Measurements from ENCODE around the gene B9D2.
"Not testable (repeated sequence)": the region's sequence is repeated elsewhere in the genome, so short reads cannot be mapped to it uniquely, and the experiment has no call there.

Gene B9D2

GRCh38 chr19:41353466-41354342 lies 10.2 kb downstream of the B9D2 start, which contains the start of gene TGFB1:
TGFB1 (minus strand) TSS chr19:41353922; CDS start chr19:41353044, 878 bp downstream.
- no peak for FAIRE-seq

GRCh38 chr19:41352609-41353465 lies 11.1 kb downstream of the B9D2 start:
- FAIRE-seq = no peak

- FAIRE-seq = no peak
Observed at GRCh38 chr19:41352279-41352608, 11.7 kb downstream of the B9D2 start.

GRCh38 chr19:41351339-41352245 lies 12.4 kb downstream of the B9D2 start:
- FAIRE-seq = no peak

GRCh38 chr19:41350735-41351338 lies 13.1 kb downstream of the B9D2 start:
- FAIRE-seq = no peak

GRCh38 chr19:41346916-41347315 lies 17.0 kb downstream of the B9D2 start:
- not testable (repeated sequence) for FAIRE-seq

GRCh38 chr19:41344162-41344561 lies 19.8 kb downstream of the B9D2 start:
- no peak for FAIRE-seq

GRCh38 chr19:41341669-41342490 lies 22.1 kb downstream of the B9D2 start:
- FAIRE-seq = no peak

- FAIRE-seq = no peak
Observed at GRCh38 chr19:41339936-41340335, 24.0 kb downstream of the B9D2 start.

GRCh38 chr19:41335467-41335866 lies 28.5 kb downstream of the B9D2 start:
- no peak for FAIRE-seq

- FAIRE-seq = no peak
Observed at GRCh38 chr19:41334793-41335192, 29.2 kb downstream of the B9D2 start.

- no peak for FAIRE-seq
Observed at GRCh38 chr19:41332468-41332867, 31.5 kb downstream of the B9D2 start.

- FAIRE-seq = no peak
Observed at GRCh38 chr19:41332000-41332399, 31.9 kb downstream of the B9D2 start.

GRCh38 chr19:41330946-41331678 lies 32.8 kb downstream of the B9D2 start:
- FAIRE-seq = no peak

- FAIRE-seq = no peak
Observed at GRCh38 chr19:41330481-41330880, 33.5 kb downstream of the B9D2 start.

- no peak for FAIRE-seq
Observed at GRCh38 chr19:41328842-41329225, 35.1 kb downstream of the B9D2 start.

- FAIRE-seq = no peak
Observed at GRCh38 chr19:41328157-41328841, 35.6 kb downstream of the B9D2 start.

- no peak for FAIRE-seq
Observed at GRCh38 chr19:41327576-41328156, 36.3 kb downstream of the B9D2 start.

- no peak for FAIRE-seq
Observed at GRCh38 chr19:41327076-41327575, 36.8 kb downstream of the B9D2 start.

Measured in G401.6 (cell line).